Dermis lymphatic vessel endothelial cell (primary cell): ENCODE measurements around the gene PGLYRP3. TPM values are rescaled to one million over a fixed set of nuclear protein-coding genes. Genes with fewer than 3 reads are reported as not detected.

Experiments
- total RNA-seq: library from RNA; depleted of rRNA; stranded (reverse); fragments of >200 nt; gene quantifications from 2 replicates; pipeline ENCODE4 v1.2.1, GENCODE V29; 2014

PGLYRP3 gene, protein sequence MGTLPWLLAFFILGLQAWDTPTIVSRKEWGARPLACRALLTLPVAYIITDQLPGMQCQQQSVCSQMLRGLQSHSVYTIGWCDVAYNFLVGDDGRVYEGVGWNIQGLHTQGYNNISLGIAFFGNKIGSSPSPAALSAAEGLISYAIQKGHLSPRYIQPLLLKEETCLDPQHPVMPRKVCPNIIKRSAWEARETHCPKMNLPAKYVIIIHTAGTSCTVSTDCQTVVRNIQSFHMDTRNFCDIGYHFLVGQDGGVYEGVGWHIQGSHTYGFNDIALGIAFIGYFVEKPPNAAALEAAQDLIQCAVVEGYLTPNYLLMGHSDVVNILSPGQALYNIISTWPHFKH
- total RNA-seq, result not detected in 2 replicates

DNA sequence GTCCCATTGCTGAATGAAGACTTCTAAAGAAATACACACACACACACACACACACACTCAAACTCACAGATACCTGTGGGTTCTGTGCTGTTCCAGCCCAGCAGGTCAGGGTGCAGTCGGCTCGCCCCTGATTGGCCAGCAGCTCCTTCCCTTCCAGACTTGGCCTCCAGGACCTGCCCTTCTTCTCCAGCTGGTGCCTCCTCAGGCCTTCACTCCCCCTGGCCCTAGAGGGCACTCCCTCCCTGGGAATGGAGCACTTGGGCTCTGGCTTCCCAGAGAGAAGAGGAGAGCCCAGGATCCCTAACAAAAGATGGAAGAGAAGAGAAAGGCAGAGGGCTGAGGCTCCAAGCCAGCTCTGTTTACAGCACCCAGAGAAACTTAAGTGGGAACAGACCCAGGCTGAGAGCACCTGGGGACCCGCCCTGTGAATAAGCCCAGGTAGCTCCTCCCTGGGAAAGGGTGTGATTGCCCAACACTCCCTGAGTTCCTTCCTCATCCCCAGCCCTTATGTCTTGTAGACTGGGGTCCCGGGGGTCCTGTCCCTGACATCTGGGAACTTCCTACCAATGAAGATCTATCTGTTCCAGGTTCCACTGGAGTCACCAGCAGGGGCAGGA, at the start of gene PGLYRP3:
PGLYRP3 (minus strand) TSS at position 383 of the 617 bp plus-strand sequence. CDS start 2,287 bp downstream, outside the sequence.

DNA sequence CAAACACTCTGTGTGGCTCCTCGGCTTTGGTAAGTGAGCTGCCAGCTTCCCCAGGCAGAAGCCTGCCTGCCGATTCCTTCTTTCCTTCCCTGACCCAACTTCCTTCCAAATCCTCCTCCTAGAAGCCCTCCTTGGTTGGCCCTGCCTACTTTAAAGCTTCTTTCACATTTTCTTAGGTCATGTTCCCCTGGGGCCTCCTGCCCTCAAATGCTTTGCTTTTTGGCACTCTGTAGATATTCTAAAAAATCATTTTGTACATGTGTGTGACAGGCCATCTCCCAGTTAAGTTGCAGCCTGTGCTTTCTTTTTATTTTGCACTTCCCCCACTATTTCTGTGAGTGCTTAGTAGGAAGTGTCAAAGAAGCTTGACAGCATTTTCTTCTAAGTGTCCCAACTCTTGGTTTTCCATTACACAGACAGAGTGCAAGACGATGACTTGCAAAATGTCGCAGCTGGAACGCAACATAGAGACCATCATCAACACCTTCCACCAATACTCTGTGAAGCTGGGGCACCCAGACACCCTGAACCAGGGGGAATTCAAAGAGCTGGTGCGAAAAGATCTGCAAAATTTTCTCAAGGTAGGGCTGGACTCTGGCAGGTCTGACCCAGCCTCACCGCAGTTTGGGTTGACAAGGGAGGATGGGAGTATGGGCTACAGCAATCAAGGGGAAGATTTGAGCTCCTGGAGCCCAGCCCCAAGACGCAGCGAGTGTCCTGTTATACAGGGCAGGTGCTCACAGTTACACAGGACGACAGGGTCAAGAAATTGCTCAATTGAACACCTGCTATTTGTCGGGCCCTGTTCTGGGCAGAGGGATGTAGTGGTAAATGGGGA, 45.3 kb upstream of the PGLYRP3 start, which contains the start of gene S100A9:
S100A9 (plus strand) TSS at position 2 of the 838 bp plus-strand sequence; CDS start at position 432, 430 bp downstream.

DNA sequence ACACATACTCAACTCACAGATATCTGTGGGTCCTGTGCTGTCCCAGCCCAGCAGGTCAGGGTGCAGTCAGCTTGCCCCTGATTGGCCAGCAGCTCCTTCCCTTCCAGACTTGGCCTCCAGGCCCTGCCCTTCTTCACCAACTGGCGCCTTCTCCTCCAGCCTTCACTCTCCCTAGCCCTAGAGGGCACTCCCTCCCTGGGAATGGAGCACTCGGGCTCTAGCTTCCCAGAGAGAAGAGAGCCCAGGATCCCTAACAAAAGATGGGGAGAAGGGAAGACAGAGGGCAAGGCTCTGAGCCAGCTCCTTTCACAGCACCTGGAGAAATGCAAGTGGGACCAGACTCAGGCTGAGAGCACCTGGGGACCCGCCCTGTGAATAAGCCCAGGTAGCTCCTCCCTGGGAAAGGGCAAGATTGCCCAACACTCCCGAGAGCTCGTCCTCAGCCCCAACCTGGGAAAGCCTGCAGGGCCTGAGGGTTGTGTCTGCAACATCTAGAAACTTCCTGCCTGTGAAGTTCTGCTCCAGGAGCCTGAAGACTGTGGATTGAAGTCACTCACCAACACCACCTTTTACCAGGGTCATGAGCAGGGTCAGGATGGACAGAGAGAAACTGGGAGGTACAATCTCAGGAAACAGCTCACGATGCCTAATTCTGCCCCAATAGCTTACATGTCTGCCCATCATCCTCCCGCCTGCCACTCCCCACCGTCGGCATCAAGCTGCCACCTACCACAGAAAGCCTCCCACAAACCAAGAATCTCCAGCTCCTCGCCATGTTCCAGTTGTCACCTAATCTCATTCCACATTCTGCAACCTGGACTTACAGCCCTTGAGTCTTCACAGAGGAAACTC, 36.0 kb upstream of the PGLYRP3 start, which contains the start of gene PGLYRP4:
PGLYRP4 (minus strand) TSS at position 331 of the 852 bp plus-strand sequence. CDS start 909 bp downstream, outside the sequence.

DNA sequence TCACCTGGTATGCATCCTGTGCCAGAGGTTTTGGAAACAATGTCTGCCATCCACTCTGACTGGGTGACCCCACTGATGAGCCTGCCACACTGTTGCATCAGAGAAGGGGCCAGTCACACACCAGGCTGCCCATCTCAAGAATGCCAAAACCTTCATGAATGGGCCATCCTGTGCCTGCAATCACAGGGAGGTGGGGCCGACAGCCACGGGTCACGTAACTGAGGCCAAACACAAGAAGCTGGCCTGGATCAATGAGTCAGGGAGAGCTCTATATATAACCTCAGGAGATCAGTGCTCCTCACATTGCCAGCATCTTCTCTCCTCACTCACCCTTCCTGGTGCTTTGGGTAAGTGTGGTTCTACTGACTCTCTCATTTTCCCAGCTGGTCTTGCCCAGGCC, 53.4 kb downstream of the PGLYRP3 start, which contains the start of gene LORICRIN:
LORICRIN (plus strand) TSS at position 301 of the 400 bp plus-strand sequence. CDS start 1,263 bp downstream, outside the sequence.

Other genes starting within 250 kb of the PGLYRP3 start
- gene SPRR2B, start 241.3 kb downstream of the PGLYRP3 start, total RNA-seq, result not detected in 2 replicates
- gene SPRR2E, start 218.4 kb downstream of the PGLYRP3 start, total RNA-seq, result not detected in 2 replicates
- gene SPRR2F, start 199.4 kb downstream of the PGLYRP3 start, total RNA-seq, result not detected in 2 replicates
- not detected in 2 replicates for gene SPRR2G, start 162.1 kb downstream of the PGLYRP3 start, total RNA-seq
- not detected in 2 replicates for gene LELP1, start 109.5 kb downstream of the PGLYRP3 start, total RNA-seq
- gene PRR9, start 95.4 kb downstream of the PGLYRP3 start, total RNA-seq, result not detected in 2 replicates
- gene LORICRIN, start 53.3 kb downstream of the PGLYRP3 start, total RNA-seq, result not detected in 2 replicates
- not detected in 2 replicates for gene PGLYRP4, start 35.9 kb upstream of the PGLYRP3 start, total RNA-seq
- not detected in 2 replicates for gene S100A9, start 44.9 kb upstream of the PGLYRP3 start, total RNA-seq
- not detected in 2 replicates for gene S100A12, start 62.7 kb upstream of the PGLYRP3 start, total RNA-seq
- not detected in 2 replicates for gene S100A8, start 78.1 kb upstream of the PGLYRP3 start, total RNA-seq
- not detected in 2 replicates for gene S100A7A, start 103.6 kb upstream of the PGLYRP3 start, total RNA-seq
- gene S100A7, start 147.7 kb upstream of the PGLYRP3 start, total RNA-seq, result not detected in 2 replicates
- gene S100A6, start 223.0 kb upstream of the PGLYRP3 start, total RNA-seq, result 478 and 706 TPM in 2 replicates
- 0.17 TPM in 1 of 2 replicates, not detected in the other for gene S100A5, start 228.0 kb upstream of the PGLYRP3 start, total RNA-seq
- 18.1 and 19.9 TPM in 2 replicates for gene S100A4, start 232.9 kb upstream of the PGLYRP3 start, total RNA-seq
- gene S100A3, start 236.3 kb upstream of the PGLYRP3 start, total RNA-seq, result 0.26 and 1.3 TPM in 2 replicates